Hepatocyte (in vitro differentiated cells): Measurements from ENCODE around the gene CISH. TPM values are rescaled to one million over a fixed set of nuclear protein-coding genes. Genes with fewer than 3 reads are reported as not detected.

Experiments used
- DNase-seq: peaks from one replicate; pipeline ENCODE4 v3.0.0-alpha.2; 2016; ENCODE audit warnings: low spot score
- H2AFZ ChIP-seq: fragments of 200-600 bp; sonication (generic); 2 replicates; pipeline ENCODE4 v1.6.0; 2016; ENCODE audit warnings: antibody characterized with exemption, mild to moderate bottlenecking
- H3K27ac ChIP-seq: fragments of 200-600 bp; sonication (generic); 2 replicates; pipeline ENCODE4 v1.5.1; 2016; ENCODE audit warnings: mild to moderate bottlenecking
- H3K27me3 ChIP-seq: fragments of 200-600 bp; sonication (generic); 2 replicates; pipeline ENCODE4 v1.6.1; 2016
- H3K36me3 ChIP-seq: fragments of 200-600 bp; sonication (generic); replicated peaks from 2 replicates; pipeline ENCODE4 v1.5.1; 2016; ENCODE audit warnings: low read depth; ENCODE audit not compliant: insufficient read depth
- H3K4me1 ChIP-seq: fragments of 200-600 bp; sonication (generic); 2 replicates; pipeline ENCODE4 v1.5.1; 2016; ENCODE audit warnings: mild to moderate bottlenecking, moderate library complexity; ENCODE audit not compliant: insufficient read depth
- H3K4me2 ChIP-seq: fragments of 200-600 bp; sonication (generic); 2 replicates; pipeline ENCODE4 v1.6.0; 2016
- H3K4me3 ChIP-seq: fragments of 200-600 bp; sonication (generic); 2 replicates; pipeline ENCODE4 v1.5.1; 2016; ENCODE audit warnings: mild to moderate bottlenecking
- H3K79me2 ChIP-seq: fragments of 200-600 bp; sonication (generic); 2 replicates; pipeline ENCODE4 v1.6.0; 2017; ENCODE audit warnings: mild to moderate bottlenecking
- H3K9me2 ChIP-seq: fragments of 200-600 bp; sonication (generic); replicated peaks from 2 replicates; pipeline ENCODE4 v1.6.0; 2017; ENCODE audit warnings: mild to moderate bottlenecking; ENCODE audit not compliant: insufficient read depth
- H3K9me3 ChIP-seq: fragments of 200-600 bp; sonication (generic); 2 replicates; pipeline ENCODE4 v1.5.1; 2016; ENCODE audit warnings: low read depth, mild to moderate bottlenecking
- H4K20me1 ChIP-seq: fragments of 200-600 bp; sonication (generic); 2 replicates; pipeline ENCODE4 v1.6.0; 2016; ENCODE audit warnings: mild to moderate bottlenecking; ENCODE audit not compliant: insufficient read depth, poor library complexity, severe bottlenecking
- EZH2 ChIP-seq: fragments of 200-600 bp; sonication (generic); IDR thresholded peaks from 2 replicates; pipeline ENCODE4 v1.6.1; 2016; ENCODE audit warnings: antibody characterized with exemption, mild to moderate bottlenecking, borderline replicate concordance
- EZH2phosphoT487 ChIP-seq: fragments of 200-600 bp; sonication (generic); IDR thresholded peaks from one replicate; pipeline ENCODE4 v1.6.1; 2018; ENCODE audit warnings: antibody characterized with exemption, mild to moderate bottlenecking, low read depth, moderate library complexity; ENCODE audit not compliant: unreplicated experiment, severe bottlenecking
- WGBS: methylation state at CpG from one replicate; pipeline ENCODE4 v1.1.6; 2016; ENCODE audit warnings: low lambda C conversion rate; ENCODE audit errors: missing lambda C conversion rate; 5-methylcytosine and 5-hydroxymethylcytosine counted together
- polyA plus RNA-seq: library from polyadenylated mRNA; unstranded; fragments of >200 nt; fragmentation: Nextera tagmentation; extraction: Ambion mirVana; gene quantifications from 2 replicates; pipeline ENCODE4 v1.2.1, GENCODE V29; 2016
- total RNA-seq: library from RNA; depleted of rRNA; stranded (reverse); fragments of >200 nt; gene quantifications from 2 replicates; pipeline ENCODE4 v1.2.3, GENCODE V29; 2014
- TF ChIP-seq, protein P1 (sequence below): fragments of 200-600 bp; sonication (generic); IDR thresholded peaks from 2 replicates; pipeline ENCODE4 v1.5.1; 2016; ENCODE audit warnings: antibody characterized with exemption, mild to moderate bottlenecking; ENCODE audit not compliant: poor library complexity

Gene CISH
- total and polyA plus RNA-seq, 2 experiments from 2014 or later: 4.0 to 9.0 TPM

DNA sequence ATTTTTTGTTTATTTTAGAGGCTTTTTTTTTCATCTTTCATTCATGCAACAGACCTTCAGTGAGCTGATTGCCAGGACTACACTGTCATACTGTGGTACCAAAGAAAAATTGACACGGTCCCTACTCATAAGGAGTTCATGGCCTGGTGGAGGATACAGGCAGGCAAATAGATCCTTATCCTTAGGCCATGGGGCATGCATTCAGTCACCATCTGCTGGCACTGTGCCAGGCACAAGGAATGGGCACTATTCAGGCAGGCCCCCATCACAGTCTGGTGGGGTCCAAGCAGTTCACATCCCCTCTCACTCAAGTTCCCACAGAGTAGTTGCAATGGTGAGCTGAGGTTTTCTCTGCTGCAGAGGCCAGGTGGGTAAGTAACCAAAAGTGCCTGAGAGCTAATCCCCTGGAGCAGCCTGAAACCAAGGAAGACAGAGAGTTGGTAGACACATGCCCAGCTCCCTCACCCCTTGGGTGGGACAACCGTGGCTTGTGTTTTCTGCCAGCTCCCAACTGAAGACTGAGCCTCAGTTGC is 17.3 kb downstream of the CISH start:
- TF ChIP-seq, protein P1, sequence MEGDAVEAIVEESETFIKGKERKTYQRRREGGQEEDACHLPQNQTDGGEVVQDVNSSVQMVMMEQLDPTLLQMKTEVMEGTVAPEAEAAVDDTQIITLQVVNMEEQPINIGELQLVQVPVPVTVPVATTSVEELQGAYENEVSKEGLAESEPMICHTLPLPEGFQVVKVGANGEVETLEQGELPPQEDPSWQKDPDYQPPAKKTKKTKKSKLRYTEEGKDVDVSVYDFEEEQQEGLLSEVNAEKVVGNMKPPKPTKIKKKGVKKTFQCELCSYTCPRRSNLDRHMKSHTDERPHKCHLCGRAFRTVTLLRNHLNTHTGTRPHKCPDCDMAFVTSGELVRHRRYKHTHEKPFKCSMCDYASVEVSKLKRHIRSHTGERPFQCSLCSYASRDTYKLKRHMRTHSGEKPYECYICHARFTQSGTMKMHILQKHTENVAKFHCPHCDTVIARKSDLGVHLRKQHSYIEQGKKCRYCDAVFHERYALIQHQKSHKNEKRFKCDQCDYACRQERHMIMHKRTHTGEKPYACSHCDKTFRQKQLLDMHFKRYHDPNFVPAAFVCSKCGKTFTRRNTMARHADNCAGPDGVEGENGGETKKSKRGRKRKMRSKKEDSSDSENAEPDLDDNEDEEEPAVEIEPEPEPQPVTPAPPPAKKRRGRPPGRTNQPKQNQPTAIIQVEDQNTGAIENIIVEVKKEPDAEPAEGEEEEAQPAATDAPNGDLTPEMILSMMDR: no peak
- H3K79me2 ChIP-seq: no peaks in the 10 kb centered on the region
- WGBS: 32% methylated on average over 2 of the region's 2 CpGs

DNA sequence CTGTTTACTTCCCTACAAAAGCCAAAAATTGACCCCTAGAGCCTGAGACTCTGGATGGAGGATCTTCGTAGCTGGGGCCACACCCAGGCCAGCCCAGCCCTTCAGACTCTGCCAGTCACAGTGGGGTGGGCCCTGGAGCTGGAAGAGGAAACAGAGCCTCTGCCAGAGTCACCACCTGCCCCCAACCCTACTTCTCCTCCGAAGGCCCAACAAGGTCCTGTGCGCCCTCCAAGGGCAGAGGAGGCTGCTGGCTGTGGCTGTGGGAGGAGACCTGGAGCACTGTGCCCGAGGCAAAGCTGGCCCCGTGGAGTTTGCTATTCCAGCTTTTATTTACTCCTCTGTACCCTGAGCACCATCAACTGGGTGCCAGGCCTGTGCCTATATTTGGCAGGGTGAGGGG is 19.0 kb downstream of the CISH start:
- no peak overlapping the region for H3K4me3 ChIP-seq
- H3K79me2 ChIP-seq: no peaks in the 10 kb centered on the region
- H4K20me1 ChIP-seq: no peaks in the 10 kb centered on the region
- H2AFZ ChIP-seq: no peak overlapping the region
- H3K9me3 ChIP-seq: no peaks in the 10 kb centered on the region
- H3K27ac ChIP-seq: no peak overlapping the region
- no peaks in the 10 kb centered on the region for H3K27me3 ChIP-seq
- no peak for DNase-seq
- H3K4me1 ChIP-seq: peaks cover 4% of the 10 kb centered on the region
- H3K4me2 ChIP-seq: no peak overlapping the region
- TF ChIP-seq EZH2: no peak
- TF ChIP-seq, protein P1: no peak
- no peak for TF ChIP-seq EZH2phosphoT487
- WGBS: 83% methylated on average over 5 of the region's 5 CpGs
- no peaks in the 10 kb centered on the region for H3K9me2 ChIP-seq
- H3K36me3 ChIP-seq: no peaks in the 10 kb centered on the region

More for the DNA sequence above, 17.3 kb downstream of the CISH start:
- no peaks in the 10 kb centered on the region for H4K20me1 ChIP-seq
- no peak for DNase-seq
- no peak overlapping the region for H3K27ac ChIP-seq
- H3K4me1 ChIP-seq: peaks cover 2% of the 10 kb centered on the region
- no peaks in the 10 kb centered on the region for H3K36me3 ChIP-seq
- H3K4me3 ChIP-seq: no peak overlapping the region
- no peak overlapping the region for H2AFZ ChIP-seq
- no peaks in the 10 kb centered on the region for H3K27me3 ChIP-seq
- no peaks in the 10 kb centered on the region for H3K9me2 ChIP-seq
- no peak overlapping the region for H3K4me2 ChIP-seq
- H3K9me3 ChIP-seq: no peaks in the 10 kb centered on the region

DNA sequence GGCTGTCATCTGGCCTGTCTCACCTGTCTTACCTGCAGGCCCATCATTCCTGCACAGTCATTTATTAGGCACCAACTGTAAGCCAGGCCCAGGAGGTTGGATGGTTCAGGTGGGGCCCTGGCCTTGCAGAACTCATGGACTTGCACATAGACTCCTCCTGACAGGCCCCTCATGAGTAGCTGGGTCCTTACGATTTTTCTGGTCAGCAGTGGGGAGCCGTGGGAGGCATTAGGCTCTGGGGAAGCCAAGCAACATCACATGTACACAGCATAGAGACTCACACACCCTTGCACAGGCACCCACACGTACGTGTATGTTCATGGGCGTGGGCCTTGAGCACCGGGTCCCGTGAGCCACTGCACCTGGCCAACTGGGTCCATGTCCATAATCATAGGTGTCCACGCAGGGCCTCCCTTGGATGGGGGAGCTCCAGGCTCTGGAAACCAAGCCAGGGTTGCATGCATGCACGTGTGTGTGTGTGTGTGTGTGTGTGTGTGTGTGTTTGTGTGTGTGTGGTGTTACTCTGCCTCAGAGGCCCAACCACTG is 20.3 kb downstream of the CISH start:
- peaks cover 4% of the 10 kb centered on the region for H3K4me1 ChIP-seq
- no peaks in the 10 kb centered on the region for H3K27me3 ChIP-seq
- H3K9me2 ChIP-seq: no peaks in the 10 kb centered on the region
- TF ChIP-seq EZH2phosphoT487: no peak
- no peak for TF ChIP-seq EZH2
- TF ChIP-seq, protein P1: no peak
- WGBS: 79% methylated on average over 9 of the region's 9 CpGs
- H3K4me3 ChIP-seq: no peak overlapping the region
- no peak overlapping the region for H2AFZ ChIP-seq
- no peaks in the 10 kb centered on the region for H3K36me3 ChIP-seq
- no peaks in the 10 kb centered on the region for H3K79me2 ChIP-seq
- no peaks in the 10 kb centered on the region for H3K9me3 ChIP-seq
- no peak for DNase-seq
- no peak overlapping the region for H3K4me2 ChIP-seq
- H3K27ac ChIP-seq: no peak overlapping the region
- no peaks in the 10 kb centered on the region for H4K20me1 ChIP-seq
